Islet precursor cell (in vitro differentiated cells): ENCODE results near the gene KRT3.
A peak's percentile ranks its signal among the peaks of the same experiment; 100 is the strongest.
"Not testable (repeated sequence)": the region's sequence is repeated elsewhere in the genome, so short reads cannot be mapped to it uniquely, and the experiment has no call there.

ENCODE experiments used
- DNase-seq: peaks from one replicate; pipeline ENCODE4 v3.0.0-alpha.2; 2018

The KRT3 gene

GRCh38 chr12:52777566-52777965 lies 18.4 kb downstream of the KRT3 start:
- no peak for DNase-seq

DNA sequence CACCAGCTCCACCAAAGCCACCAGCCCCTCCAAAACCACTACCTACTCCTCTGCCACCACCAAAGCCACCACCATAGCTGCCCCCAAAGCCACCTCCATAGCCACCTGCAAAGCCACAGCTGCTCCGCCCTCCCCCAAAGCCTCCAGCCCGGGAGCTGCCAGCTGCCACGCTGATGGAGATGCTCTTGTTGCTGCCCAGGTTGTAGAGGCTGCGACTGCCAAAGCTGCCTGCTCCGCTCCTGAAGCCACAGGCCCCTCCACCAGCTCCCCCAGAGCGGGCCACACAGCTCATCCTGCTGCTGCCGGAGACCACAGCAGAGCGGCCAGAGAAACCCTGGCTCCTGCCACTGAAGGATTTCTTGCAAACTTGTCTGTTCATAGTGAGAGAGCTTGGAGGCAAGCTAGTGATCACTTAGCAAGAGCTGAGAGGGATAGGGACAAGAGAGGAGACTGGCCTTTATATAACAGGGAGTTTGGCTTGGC lies 19.0 kb downstream of the KRT3 start, which contains the start of gene KRT76:
Gene KRT76 (minus strand): TSS at position 433 of the 483 bp plus-strand sequence. CDS start 54 bp downstream, at position 379.
- DNase-seq = no peak

DNA sequence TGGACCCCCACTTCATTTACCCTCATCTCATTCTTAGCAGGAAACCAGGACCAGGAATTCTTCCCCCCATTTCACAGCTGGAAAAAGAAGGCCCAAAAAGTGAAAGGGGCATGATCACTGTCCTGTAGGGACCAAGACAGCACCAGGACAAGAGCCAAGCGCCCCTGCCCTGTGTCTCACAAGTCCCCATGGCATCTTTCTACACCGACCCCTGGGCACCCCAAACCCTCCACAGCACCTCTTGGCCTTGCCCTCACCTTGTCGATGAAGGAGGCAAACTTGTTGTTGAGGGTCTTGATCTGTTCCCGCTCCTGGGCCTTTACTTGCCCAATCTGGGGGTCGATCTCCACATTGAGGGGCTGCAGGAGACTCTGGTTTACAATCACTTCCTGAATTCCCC lies 19.5 kb downstream of the KRT3 start:
- DNase-seq = no peak

DNA sequence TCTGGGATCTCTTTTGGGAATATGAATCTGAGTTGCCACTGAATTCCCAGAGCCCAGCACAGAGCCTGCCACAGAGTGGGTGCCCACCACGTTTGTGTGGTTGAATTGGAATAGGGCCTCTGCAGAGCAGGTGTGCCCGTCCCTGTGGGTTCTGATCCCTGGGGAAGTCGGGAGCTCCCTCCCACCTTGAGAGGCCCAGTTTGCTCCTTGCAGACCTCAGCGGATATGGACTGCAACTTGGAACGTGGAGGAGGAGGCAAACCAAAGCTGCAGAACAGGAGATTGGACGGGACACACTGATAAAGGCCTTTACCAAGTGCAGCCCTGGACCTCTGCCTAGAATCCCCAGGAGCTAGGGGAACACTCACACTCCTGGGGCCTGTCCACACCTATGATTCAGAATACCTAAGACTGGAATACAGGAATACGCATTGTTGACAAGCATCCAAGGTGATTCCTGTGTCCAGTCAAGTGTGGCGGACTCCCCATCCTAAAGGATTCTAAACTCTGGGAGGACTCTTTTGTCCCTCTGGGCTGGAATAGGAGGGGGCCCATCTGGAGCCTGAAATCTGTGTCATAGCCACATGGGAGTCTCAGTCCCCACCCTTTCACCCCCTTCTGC lies 21.2 kb downstream of the KRT3 start:
- DNase-seq = no peak

- DNase-seq = no peak
These were observed 23.1 kb downstream of the KRT3 start for GRCh38 chr12:52772772-52773171.

DNA sequence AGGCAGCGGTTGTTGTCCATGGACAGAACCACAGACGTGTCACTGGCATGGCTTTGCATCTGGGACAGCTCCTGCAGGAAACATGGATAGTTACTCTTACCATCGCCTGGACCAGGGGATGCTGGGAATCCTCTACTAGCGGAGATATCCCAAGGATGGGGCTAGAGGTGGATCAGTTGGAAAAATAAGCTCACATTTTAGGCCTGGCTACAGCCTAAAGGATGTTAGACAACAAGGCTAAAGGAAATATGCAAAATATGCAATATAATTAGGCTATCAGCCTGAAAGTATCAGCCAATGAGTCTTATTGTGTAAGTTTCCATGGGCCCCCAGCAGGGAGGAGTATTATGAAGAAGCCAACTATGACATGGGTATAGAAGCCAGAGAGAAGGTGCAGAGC lies 23.7 kb downstream of the KRT3 start:
- no peak for DNase-seq

DNA sequence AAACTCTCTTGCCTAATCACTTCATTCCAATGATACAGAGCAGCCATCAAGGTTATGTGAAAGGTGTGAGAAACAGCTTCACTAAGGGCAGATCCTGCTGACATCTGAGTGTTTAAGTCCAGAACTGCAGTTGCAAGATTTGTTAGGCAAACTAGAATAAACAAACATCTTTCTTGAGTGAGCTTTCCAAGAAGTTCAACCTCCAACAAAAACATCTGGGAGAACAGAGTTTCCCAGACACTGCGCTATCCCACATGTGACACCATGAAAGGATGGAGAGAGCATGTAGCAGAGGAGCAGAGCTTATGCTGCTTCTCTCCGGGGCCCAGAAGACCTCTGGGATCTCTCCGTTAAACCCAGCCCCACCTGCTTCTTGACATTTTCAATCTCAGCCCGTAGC lies 24.4 kb downstream of the KRT3 start:
- DNase-seq = no peak

GRCh38 chr12:52771088-52771487 lies 24.8 kb downstream of the KRT3 start:
- DNase-seq = no peak

- DNase-seq = no peak
These were observed 26.0 kb downstream of the KRT3 start for GRCh38 chr12:52769946-52770345.

DNA sequence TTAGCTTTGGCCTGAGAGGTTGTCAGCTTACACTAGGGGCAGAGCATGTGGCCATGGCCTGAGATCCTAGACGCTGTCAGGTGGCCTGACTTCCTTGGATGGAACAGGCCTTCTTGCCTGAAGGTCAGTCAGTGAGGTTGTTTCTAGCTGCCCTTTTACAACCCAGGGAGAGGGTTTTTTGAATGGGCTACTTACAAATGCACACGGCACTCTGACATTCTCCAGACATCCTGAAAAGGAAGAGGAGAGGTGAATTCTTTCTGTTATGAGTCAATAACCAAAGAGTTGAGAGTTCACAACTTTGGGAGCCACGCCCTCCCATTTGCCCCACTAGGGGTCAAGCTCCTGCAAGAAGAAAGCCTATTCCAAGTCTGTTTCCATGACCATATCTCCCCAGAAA lies 26.6 kb downstream of the KRT3 start:
- DNase-seq = peak; percentile 73

- DNase-seq = no peak
These were observed 27.3 kb downstream of the KRT3 start for GRCh38 chr12:52768479-52769200.

DNA sequence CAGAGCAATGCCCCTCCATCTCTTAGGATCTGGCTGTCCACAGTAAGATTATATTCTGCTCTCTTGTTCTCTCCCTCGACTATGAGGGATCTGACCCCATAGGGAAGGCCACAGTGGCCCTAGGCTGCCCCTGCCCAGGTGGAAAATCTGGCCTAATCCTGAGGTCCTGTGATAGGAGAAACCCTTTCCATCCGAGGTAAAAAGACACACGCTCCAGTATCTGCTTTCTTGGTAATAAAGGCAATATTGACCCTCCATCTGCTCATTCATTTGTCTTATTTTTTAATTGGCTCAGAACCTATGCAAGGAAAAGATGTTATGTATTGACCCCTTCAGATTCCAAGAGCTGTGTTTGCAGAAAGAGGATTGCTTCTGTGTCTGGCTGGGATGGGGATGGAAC lies 28.5 kb downstream of the KRT3 start:
- no peak for DNase-seq

- DNase-seq = no peak
These were observed 28.9 kb downstream of the KRT3 start for GRCh38 chr12:52767020-52767379.

DNA sequence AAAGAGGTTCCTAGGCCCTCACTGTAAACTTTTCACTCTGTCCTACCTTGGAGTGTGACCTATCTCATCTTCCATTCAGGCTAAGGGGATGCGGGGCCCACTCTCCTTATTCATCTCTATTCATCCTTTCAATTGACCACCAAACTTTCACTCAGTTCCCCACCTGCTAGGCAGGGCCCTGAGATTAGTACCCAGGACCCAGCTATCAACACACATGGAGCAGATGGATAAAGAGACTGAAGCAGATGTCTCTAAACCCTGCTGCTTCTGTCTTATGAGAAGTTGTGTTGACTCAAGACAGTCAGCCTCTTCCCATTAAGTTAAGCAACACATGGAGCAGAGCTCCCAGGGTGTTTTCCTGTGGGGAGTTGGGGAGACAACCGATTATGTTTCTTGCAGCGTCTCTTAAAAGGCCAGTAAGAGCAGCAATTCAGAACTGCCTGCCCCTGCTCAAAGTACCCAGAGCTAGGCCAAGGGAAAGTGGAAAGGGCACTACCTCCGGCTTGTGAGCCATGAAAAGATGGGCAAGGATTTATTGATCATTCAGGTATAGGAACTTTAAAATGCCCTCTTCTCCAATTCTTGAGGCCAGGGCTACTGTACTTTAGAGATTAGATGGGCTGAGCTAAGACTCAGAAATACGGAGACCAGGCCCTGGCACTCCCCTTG lies 29.4 kb downstream of the KRT3 start:
- no peak for DNase-seq

DNA sequence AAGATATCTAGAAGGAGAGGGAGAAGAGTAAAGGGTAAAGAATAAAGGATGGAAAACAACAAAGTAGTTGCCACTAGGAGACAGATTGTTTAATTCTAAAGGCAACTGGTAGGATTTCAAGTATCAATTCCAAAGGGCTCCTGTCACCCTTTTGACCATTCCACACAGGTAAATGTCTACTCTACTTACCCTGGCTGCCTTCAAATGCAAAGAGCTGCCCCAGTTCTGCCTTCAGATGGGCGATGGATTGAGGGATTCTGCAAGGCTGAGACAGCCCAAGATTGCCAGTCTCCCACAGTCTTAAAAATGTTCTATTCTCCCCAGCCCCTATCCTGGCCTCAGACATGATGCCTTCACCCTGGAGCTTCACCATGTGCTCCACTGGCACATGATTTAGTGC lies 30.2 kb downstream of the KRT3 start:
- no peak for DNase-seq

GRCh38 chr12:52763991-52764390 lies 31.9 kb downstream of the KRT3 start:
- no peak for DNase-seq

GRCh38 chr12:52763036-52763659 lies 32.8 kb downstream of the KRT3 start:
- no peak for DNase-seq

DNA sequence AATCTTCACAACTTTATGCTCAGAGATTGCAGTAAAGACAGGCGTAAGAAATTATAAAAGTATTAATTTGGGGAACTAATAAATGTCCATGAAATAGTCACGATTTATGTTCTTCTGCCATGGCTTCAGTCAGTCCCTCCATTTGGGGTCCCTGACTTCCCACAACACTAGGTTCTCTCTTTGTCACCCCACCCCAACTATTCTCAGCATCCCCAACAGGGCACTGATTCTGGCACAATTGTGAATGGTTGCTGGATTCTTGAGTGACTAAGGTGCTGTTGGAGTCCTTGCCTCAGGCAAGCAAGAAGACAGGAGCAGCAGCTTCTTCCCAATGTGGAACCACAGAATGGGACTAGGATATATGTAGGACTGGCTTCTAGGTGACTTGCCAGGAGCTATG lies 34.1 kb downstream of the KRT3 start:
- DNase-seq = no peak

DNA sequence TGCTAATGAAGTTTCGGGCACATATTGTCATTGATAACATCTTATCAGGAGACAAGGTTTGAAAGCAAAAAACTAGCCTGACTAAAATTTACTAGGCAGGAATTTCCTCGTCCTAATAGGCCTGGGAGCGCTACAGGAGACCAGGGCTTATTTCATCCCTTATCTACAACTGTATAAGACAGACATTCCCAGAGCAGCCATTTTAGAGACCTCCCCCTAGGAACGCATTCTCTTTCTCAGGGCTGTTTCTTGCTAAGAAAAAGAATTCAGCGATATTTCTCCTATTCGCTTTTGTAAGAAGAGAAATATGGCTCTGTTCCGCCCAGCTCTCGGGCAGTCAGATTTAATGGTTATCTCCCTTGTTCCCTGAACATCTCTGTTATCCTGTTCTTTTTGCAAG lies 34.7 kb downstream of the KRT3 start:
- not testable (repeated sequence) for DNase-seq

DNA sequence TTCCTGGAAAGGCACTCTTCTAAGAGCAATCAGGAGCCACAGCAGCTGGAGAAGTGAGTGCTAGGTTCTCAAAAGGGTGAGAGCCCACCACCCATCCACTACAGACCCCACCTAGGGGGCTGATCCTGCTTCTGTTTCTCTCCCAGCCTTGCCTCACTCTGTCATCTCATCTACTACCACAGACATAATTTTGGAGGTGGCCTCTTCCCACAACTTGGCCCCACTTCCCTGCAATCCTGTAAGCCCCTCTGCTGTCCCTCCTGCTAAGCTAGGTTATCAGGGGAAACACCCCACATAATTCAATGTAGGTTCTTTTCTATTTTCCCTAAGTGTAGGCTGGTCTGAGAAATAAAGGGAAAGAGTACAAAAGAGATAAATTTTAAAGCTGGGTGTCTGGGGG lies 35.3 kb downstream of the KRT3 start:
- DNase-seq = no peak

GRCh38 chr12:52759695-52760094 lies 36.2 kb downstream of the KRT3 start:
- no peak for DNase-seq

GRCh38 chr12:52759218-52759617 lies 36.7 kb downstream of the KRT3 start:
- no peak for DNase-seq

- no peak for DNase-seq
These were observed 38.3 kb downstream of the KRT3 start for GRCh38 chr12:52757449-52758176.
